K562 (cell line): Measurements from ENCODE around the gene ADAP1.

Source experiments
- CTCF ChIP-seq, 3 experiments: IDR thresholded peaks in 2 of 3; conservative IDR thresholded peaks in 1 of 3; 2 replicates each; pipeline ENCODE4 v1.5.1; 2011 to 2012; ENCODE audit warnings: low read length in 3 of 3, mild to moderate bottlenecking in 3 of 3, control low read depth in 2 of 3, improper control_type of control experiment in 1 of 3, inconsistent platforms in 1 of 3, low read depth in 1 of 3, mixed read lengths in 1 of 3, moderate library complexity in 1 of 3; ENCODE audit not compliant: insufficient read depth in 2 of 3
- EP300 ChIP-seq: IDR thresholded peaks from 2 replicates; pipeline ENCODE4 v1.6.1; 2012; ENCODE audit warnings: low read length, improper control_type of control experiment
- EZH2 ChIP-seq: IDR thresholded peaks from 2 replicates; pipeline ENCODE4 v1.6.1; 2012; ENCODE audit warnings: low read depth, mild to moderate bottlenecking, inconsistent platforms, low read length, borderline replicate concordance
- RCOR1 ChIP-seq, 2 experiments: IDR thresholded peaks; 2 replicates each; pipeline ENCODE4 v1.6.1; 2012; ENCODE audit warnings: low read depth in 2 of 2, low read length in 2 of 2, borderline replicate concordance in 1 of 2, improper control_type of control experiment in 1 of 2
- SP1 ChIP-seq: sonication (generic); formaldehyde crosslinking; IDR thresholded peaks from 2 replicates; pipeline ENCODE4 v1.8.1; 2022; ENCODE audit warnings: mild to moderate bottlenecking, missing genetic modification reagents

- TF ChIP-seq RCOR1 (IDR thresholded peaks at IDR 0.05; ENCODE audit: borderline replicate concordance in 1 of 2, low read depth in 2 of 2, low read length in 2 of 2) (no peak), CTCF (IDR thresholded peaks at IDR 0.05 in 2 of 3, conservative IDR thresholded peaks at IDR 0.05 in 1 of 3; ENCODE audit: insufficient read depth in 2 of 3, low read depth in 1 of 3, low read length in 3 of 3) (no peak), EZH2 (no peak), SP1 (CRISPR knock-in tag) (no peak), EP300 (no peak)
Observed at GRCh38 chr7:891291-891690, 63.2 kb downstream of the ADAP1 start.
